Occipital lobe (tissue), 2 donors: ENCODE data around the gene BCL2L13. TPM values are rescaled to one million over a fixed set of nuclear protein-coding genes. Genes with fewer than 3 reads are reported as not detected.
"Not testable (repeated sequence)": the region's sequence is repeated elsewhere in the genome, so short reads cannot be mapped to it uniquely, and the experiment has no call there.

Experiments used
- DNase-seq: peaks from one replicate; lab custom pipeline; 2025; lab: John Stamatoyannopoulos, UW
- total RNA-seq: library from RNA; depleted of rRNA; stranded (reverse); fragments of >200 nt; gene quantifications from one replicate; pipeline ENCODE4 v1.2.3, GENCODE V29; 2014

Gene BCL2L13
- total RNA-seq, 1 donor from 2014 or later, result 36.2 TPM

DNA sequence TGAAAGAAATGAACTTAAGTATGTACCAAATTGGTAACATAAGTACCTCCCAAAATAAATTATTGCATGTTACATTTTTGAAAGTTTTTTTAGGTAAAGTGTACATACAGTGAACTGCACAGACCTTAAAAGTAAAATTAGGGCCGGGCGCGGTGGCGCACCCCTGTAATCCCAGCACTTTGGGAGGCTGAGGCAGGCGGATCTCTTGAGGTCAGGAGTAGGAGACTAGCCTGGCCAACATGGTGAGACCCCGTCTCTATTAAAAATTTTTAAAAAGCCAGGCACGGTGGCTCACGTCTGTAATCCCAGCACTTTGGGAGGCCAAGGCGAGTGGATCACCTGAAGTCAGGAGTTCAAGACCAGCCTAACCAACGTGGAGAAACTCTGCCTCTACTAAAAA is 1.7 kb upstream of the BCL2L13 start:
- not testable (repeated sequence) for DNase-seq

DNA sequence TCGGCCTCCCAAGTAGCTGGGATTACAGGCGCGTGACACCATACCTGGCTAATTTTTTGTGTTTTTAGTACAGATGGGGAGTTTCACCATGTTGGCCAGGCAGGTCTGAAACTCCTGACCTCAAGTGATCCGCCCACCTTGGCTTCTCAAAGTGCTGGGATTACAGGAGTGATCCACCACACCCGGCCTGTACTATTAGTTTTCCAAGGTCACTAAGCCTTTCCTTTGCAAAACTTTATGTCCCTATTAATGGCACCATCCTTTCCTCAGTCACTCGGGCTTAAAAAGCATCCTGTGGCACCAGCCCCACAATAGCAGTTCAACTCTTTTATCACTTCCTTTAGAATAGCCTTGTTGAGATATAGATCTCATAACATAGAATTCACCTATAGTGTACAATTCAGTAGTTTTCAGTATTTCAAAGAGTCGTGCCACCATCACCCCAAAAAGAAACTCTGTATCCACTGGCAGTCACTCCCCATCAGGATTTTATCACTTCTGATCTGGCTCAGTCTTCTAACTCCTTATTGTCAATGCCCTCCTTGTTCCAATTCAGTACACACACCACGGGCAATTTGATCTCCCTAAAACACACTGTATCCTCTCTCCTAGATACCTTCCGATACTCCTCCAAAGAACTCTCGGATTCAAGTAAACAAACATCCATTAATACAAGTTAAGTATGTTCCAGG is 921 bp upstream of the BCL2L13 start:
- no peak for DNase-seq

DNA sequence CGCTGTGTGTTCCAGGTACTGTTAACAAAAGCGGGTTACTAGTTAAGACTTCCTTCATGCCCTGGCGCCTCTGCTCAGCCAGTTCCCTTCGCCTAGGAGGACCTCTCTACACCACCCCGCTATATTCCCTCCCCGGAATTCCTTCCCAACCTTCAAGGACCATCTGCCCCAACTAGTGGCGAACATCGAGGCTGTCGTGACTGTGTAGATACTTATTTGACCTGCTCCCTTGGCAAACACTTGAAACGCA is 450 bp upstream of the BCL2L13 start:
- DNase-seq, result no peak

GRCh38 chr22:17639247-17639741 is 737 bp downstream of the BCL2L13 start:
- DNase-seq, result no peak

DNA sequence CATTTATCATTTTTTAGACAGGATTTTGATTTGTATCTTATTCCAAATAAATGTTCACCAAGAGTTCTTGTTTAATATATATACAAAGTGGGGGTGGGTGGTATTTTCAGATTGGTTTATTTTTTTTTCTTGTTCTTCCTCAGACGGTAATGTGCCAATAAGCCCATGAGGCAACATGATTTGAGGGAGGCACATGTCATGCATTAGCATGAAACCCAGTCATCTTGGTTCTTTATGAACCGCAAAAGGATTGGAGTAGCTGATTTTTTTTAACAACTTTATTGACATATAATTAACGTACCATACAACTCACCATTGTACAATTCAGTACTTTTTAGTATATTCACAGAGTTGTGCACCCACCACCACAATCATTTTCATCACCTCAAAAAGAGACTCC is 2.7 kb downstream of the BCL2L13 start:
- no peak for DNase-seq

DNA sequence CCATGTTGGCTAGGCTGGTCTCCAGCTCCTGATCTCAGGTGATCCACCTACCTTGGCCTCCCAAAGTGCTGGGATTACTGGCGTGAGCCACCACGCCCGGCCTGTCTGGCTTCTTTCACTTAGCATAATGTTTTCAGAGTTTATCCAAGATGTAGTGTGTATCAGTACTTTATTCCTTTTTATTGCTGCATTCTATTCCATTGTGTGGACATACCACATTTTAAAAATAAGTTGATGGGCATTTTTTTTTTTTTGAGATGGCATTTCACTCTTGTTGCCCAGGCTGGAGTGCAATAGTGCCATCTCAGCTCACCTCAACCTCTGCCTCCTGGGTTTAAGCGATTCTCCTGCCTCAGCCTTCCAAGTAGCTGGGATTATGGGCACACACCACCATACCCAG is 3.8 kb downstream of the BCL2L13 start:
- not testable (repeated sequence) for DNase-seq

- no peak for DNase-seq
These were observed 8.9 kb downstream of the BCL2L13 start for GRCh38 chr22:17647452-17647851.

DNA sequence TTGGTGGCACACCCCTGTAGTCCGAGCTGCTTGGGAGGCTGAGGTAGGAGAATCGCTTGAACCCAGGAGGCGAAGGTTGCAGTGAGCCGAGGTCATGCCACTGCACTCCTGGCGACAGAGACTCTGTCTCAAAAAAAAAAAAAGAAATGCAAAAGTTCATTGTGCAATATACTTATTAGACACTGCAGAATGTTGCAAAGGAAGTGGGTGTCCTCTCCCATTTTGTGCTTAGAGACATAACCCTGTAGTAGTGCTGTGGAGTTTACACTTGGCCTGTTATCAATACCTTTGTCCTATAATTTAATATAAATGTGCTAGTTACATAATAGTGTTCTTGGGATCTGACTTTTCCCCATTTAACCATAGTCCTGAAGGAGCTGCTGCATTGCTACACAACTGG is 9.4 kb downstream of the BCL2L13 start:
- no peak for DNase-seq

GRCh38 chr22:17648569-17648968 is 10.0 kb downstream of the BCL2L13 start:
- no peak for DNase-seq

GRCh38 chr22:17655289-17655688 is 16.7 kb downstream of the BCL2L13 start:
- no peak for DNase-seq

DNA sequence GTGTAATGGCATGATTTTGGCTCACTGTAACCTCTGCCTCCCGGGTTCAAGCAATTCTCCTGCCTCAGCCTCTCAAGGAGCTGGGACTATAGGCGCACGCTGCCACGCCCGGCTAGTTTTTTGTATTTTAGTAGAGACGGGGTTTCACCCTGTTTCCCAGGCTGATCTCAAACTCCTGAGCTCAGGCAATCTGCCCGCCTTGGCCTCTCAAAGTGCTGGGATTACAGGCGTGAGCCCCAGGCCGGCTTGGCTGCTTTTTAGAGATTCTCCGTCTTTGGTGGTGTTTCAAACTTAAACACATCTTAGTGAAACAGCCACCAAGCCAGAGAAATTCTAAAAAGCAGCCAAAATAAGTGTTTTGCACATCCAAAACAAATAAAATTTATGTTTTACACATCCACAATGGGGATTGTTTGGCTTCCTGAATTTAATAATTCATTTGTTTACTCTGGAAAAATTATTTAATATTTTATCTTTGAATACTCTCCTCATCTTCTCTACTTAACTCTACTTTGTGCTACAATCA is 18.4 kb downstream of the BCL2L13 start:
- DNase-seq, result no peak

DNA sequence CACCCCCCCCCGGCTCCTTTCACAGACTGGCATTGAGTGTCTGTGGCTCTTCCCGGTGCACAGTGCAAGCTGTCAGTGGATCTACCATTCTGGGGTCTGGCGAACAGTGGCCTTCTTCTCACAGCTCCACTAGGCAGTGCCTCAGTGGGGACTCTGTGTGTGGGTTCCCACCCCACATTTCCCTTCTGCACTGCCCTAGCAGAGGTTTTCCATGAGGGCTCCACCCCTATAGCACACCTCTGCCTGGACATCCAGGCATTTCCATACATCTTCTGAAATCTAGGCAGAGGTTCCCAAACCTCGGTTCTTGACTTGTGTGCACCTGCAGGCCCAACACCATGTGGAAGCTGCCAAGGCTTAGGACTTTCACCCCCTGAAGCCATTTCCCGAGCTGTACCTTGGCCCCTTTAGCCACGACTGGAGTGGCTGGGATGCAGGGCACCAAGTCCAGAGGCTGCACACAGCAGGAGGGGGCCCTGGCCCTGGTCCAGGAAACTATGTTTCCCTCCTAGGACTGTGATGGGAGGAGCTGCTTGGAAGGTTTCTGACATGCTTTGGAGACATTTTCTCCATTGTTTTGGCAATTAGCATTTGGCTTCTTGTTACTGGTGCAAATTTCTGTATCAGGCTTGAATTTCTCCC is 26.0 kb downstream of the BCL2L13 start:
- no peak for DNase-seq

DNA sequence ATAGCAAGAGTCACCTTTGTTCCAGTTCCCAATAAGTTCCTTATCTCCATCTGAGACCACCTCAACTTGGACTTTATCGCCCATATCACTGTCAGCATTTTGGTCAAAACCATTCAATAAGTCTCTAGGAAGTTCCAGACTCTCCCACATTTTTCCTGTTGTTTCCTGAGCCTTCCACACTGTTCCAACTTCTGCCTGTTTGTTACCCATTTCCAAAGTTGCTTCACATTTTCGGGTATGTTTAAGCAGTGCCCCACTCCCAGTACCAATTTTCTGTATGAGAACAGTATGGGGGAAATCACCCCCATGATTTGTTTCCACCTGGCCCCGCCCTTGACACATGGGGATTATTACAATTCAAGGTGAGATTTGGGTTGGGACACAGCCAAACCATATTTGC is 26.7 kb downstream of the BCL2L13 start:
- no peak for DNase-seq

GRCh38 chr22:17665854-17666253 is 27.3 kb downstream of the BCL2L13 start:
- no peak for DNase-seq

- not testable (repeated sequence) for DNase-seq
These were observed 33.0 kb downstream of the BCL2L13 start for GRCh38 chr22:17671521-17672092.

GRCh38 chr22:17672417-17672991 is 33.9 kb downstream of the BCL2L13 start:
- no peak for DNase-seq

DNA sequence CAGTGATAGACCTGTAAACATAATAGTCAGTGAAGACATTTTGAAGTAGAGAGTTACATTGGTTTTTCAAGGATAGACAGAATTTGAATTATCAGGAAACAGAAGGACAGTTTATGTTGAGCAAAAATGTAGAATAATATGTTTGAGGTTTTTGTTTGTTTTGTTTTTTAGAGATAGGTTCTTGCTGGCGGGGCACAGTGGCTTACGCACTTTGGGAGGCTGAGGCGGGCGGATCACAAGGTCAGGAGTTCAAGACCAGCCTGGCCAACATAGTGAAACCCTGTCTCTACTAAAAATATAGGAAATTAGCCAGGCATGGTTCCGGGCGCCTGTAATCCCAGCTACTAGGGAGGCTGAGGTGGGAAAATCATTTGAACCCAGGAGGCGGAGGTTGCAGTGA is 35.6 kb downstream of the BCL2L13 start:
- no peak for DNase-seq

- DNase-seq, result no peak
These were observed 37.0 kb downstream of the BCL2L13 start for GRCh38 chr22:17675584-17675983.

- no peak for DNase-seq
These were observed 40.3 kb downstream of the BCL2L13 start for GRCh38 chr22:17678817-17679385.

GRCh38 chr22:17684245-17684644 is 45.7 kb downstream of the BCL2L13 start:
- DNase-seq, result no peak

DNA sequence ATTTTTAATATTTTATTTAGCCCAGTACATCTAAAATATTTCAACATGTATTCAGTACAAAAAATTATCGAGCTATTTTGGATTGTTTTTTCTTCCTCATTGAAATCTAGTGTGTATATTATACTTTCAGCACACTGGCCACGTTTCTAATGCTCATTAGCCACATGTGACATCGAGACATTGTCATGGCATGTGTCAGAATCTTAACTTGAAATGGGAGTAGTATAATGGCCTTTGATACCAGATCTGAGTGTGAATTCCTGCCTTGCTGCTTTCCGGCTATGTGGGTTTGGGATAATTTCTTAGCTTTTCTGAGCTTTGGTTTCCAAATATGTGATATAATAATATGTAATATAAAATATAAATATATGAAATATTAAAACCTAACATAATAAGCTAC is 54.3 kb downstream of the BCL2L13 start:
- DNase-seq, result no peak

DNA sequence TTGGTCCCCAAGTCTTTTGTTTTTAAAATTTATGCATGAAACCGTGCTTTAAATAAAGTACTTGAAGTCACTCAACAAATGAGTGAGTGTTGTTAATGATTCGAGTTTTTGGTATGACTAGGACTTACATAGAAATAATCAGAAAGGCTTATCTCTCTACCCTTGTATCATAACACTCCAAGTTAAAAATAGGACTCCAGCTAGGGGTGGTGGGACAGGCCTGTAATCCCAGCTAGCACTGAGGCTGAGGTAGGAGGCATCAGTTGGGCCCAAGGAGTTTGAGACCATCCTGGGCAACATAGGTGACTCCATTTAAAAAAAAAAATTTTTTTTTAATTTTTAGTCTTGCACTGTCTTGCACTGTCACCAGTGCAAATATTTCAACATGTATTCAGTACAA is 55.6 kb downstream of the BCL2L13 start:
- DNase-seq, result no peak
